Measurements from ENCODE around the gene PRR11.

DNA sequence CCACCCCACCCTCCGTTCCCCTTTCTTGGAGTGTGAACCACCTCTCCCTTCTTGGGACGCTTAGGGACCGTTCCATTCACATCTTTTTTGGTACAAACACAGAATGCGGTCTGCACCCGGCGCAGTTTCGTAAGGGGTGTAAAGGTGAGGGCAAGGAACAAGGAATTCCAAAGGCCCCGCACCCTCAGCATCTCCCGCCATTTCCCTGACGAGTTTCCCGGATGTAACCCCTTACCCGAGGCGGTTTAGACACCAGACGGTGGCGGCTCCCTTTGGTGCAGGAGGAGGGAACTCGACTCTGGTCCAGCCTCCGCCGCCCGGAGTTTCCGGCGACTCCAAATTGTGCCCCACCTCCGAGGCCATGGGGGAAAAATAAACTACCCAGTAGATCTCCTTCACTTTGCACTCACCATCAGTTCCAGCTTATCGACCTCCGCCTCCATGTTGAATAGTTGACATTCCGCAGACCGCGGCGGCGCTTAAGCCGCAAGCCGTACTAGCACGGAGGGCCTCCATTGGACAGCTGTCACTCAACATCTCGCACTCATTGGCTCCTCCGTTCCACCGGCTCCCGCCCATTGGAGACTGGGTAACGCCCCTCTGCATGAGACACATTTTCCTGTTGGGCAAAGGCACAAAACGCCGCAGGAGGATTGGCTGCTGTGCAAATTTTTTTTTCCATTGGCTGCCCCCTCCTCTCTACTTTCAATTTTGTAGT is 666 bp upstream of the PRR11 start, which contains the start of gene SKA2:
- no peak for TF ChIP-seq POLR2A (IDR thresholded peaks at IDR 0.05)
- TF ChIP-seq CTCF (IDR thresholded peaks at IDR 0.05 in 4 of 5, conservative IDR thresholded peaks at IDR 0.05 in 1 of 5), result no peak
